ENCODE data around the gene BACH1. TPM values are rescaled to one million over a fixed set of nuclear protein-coding genes. Genes with fewer than 3 reads are reported as not detected.
A peak's percentile ranks its signal among the peaks of the same experiment; 100 is the strongest.

BACH1 gene
- total RNA-seq, 1 experiment from 2014 or later, result 65.2 TPM

- Histone ChIP-seq H3K4me3 (ENCODE audit: low read depth, low read length) (no peak overlapping the region), H3K36me3 (ENCODE audit: control insufficient read depth, insufficient read depth, low read length) (0 out of 2 replicates have a peak, but pooled peaks cover 2% of the 10 kb centered on the region), H3K27me3 (replicated peaks; ENCODE audit: control insufficient read depth, insufficient read depth, low read length) (no peaks in the 10 kb centered on the region), H3K4me1 (peaks cover 19% of the 10 kb centered on the region), H3K9me3 (peaks cover 3% of the 10 kb centered on the region; the same call in 1 of the 2 replicates)
- Mint-ChIP-seq H3K4me3 (ENCODE audit: unreplicated experiment) (no peak overlapping the region), H3K27ac (ENCODE audit: unreplicated experiment) (no peak overlapping the region), H3K4me1 (ENCODE audit: low read depth, unreplicated experiment) (peaks cover 11% of the 10 kb centered on the region), H3K27me3 (ENCODE audit: insufficient read depth, unreplicated experiment) (no peaks in the 10 kb centered on the region), H3K36me3 (ENCODE audit: insufficient read depth, unreplicated experiment) (peaks cover 13% of the 10 kb centered on the region), H3K9me3 (ENCODE audit: unreplicated experiment) (no peaks in the 10 kb centered on the region)
- TF ChIP-seq, protein P1, sequence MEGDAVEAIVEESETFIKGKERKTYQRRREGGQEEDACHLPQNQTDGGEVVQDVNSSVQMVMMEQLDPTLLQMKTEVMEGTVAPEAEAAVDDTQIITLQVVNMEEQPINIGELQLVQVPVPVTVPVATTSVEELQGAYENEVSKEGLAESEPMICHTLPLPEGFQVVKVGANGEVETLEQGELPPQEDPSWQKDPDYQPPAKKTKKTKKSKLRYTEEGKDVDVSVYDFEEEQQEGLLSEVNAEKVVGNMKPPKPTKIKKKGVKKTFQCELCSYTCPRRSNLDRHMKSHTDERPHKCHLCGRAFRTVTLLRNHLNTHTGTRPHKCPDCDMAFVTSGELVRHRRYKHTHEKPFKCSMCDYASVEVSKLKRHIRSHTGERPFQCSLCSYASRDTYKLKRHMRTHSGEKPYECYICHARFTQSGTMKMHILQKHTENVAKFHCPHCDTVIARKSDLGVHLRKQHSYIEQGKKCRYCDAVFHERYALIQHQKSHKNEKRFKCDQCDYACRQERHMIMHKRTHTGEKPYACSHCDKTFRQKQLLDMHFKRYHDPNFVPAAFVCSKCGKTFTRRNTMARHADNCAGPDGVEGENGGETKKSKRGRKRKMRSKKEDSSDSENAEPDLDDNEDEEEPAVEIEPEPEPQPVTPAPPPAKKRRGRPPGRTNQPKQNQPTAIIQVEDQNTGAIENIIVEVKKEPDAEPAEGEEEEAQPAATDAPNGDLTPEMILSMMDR (IDR thresholded peaks at IDR 0.05; ENCODE audit: insufficient read depth in 1 of 2, low read depth in 1 of 2, low read length in 1 of 2, severe bottlenecking in 1 of 2, unreplicated experiment in 1 of 2), result no peak
- BruUV-seq (replicated peaks), result no TSS peak
- CTCF ChIA-PET, result no interaction called here
- intact Hi-C loops (cut with micrococcal nuclease; ENCODE audit: unreplicated experiment), result loop anchor here (5.0 kb wide), 2 partner anchors 39 to 219 kb away; no protein-coding TSS in a partner anchor
- DNase-seq, result no peak
- POLR2A ChIA-PET, result no interaction called here
Measured at GRCh38 chr21:29296446-29296845, 2.3 kb upstream of the BACH1 start.

- Histone ChIP-seq H3K9me3 (peaks cover 3% of the 10 kb centered on the region; the same call in 1 of the 2 replicates), H3K36me3 (ENCODE audit: control insufficient read depth, insufficient read depth, low read length) (0 out of 2 replicates have a peak, but pooled peaks cover 2% of the 10 kb centered on the region), H3K4me1 (peaks cover 28% of the 10 kb centered on the region), H3K4me3 (ENCODE audit: low read depth, low read length) (peak overlapping the region; percentile 71), H3K27me3 (replicated peaks; ENCODE audit: control insufficient read depth, insufficient read depth, low read length) (no peaks in the 10 kb centered on the region)
- DNase-seq, result peak in 1 of 2 experiments; percentile 4
- no TSS peak for BruUV-seq (replicated peaks)
- ChIA-PET CTCF (interaction anchor here (0.6 to 2.0 kb wide), 7 partner anchors 30 to 134 kb away, joined by 3 to 8 read pairs (median 5); no protein-coding TSS in a partner anchor), POLR2A (interaction anchor here (1.2 to 3.4 kb wide), 2 partner anchors 103 to 295 kb away, joined by 3 to 17 read pairs; no protein-coding TSS in a partner anchor)
- intact Hi-C loops (cut with micrococcal nuclease; ENCODE audit: unreplicated experiment), result loop anchor here (1.0 to 5.0 kb wide), 4 partner anchors 25 to 220 kb away; no protein-coding TSS in a partner anchor
- peak overlapping the region; percentile 98 for H3K4me3 Mint-ChIP-seq (ENCODE audit: unreplicated experiment)
- peaks cover 11% of the 10 kb centered on the region for H3K4me1 Mint-ChIP-seq (ENCODE audit: low read depth, unreplicated experiment)
- H3K36me3 Mint-ChIP-seq (ENCODE audit: insufficient read depth, unreplicated experiment), result peaks cover 13% of the 10 kb centered on the region
- H3K9me3 Mint-ChIP-seq (ENCODE audit: unreplicated experiment), result no peaks in the 10 kb centered on the region
- TF ChIP-seq, protein P1 (IDR thresholded peaks at IDR 0.05; ENCODE audit: insufficient read depth in 1 of 2, low read depth in 1 of 2, low read length in 1 of 2, severe bottlenecking in 1 of 2, unreplicated experiment in 1 of 2), result no peak
- H3K27me3 Mint-ChIP-seq (ENCODE audit: insufficient read depth, unreplicated experiment), result no peaks in the 10 kb centered on the region
- H3K27ac Mint-ChIP-seq (ENCODE audit: unreplicated experiment), result no peak overlapping the region
Measured at GRCh38 chr21:29297483-29298347, 1.0 kb upstream of the BACH1 start.
